IMR-90 (cell line): ENCODE results near the gene CAMKMT. TPM values are rescaled to one million over a fixed set of nuclear protein-coding genes. Genes with fewer than 3 reads are reported as not detected.

Source experiments
- ATAC-seq: fragments of 200-7000 bp; cut with Tn5 transposase; 2 replicates; pipeline ENCODE4 v1.9.1; 2020; ENCODE audit warnings: low read depth, mild to moderate bottlenecking, moderate library complexity
- BruUV-seq: library from RNA; stranded (reverse); fragments of 400-500 nt; replicated peaks from 2 replicates; lab custom pipeline; 2021; lab: Mats Ljungman, UMichigan
- CTCF ChIA-PET: fragments of 300-600 bp; formaldehyde crosslinking; extraction: SDS; loops from one replicate; lab custom pipeline; 2021; ENCODE audit warnings: antibody characterized with exemption; lab: Yijun Ruan, JAX
- POLR2A ChIA-PET: fragments of 300-600 bp; sonication (Branson Sonifier 250); formaldehyde crosslinking; loops from one replicate; lab custom pipeline; 2022; ENCODE audit warnings: antibody characterized with exemption; ENCODE audit not compliant: unreplicated experiment; lab: Charles Lee
- DNase-seq: peaks from one replicate; pipeline ENCODE4 v3.0.0; 2013
- H2AFZ ChIP-seq: replicated peaks from 2 replicates; pipeline ENCODE3; 2013; ENCODE audit warnings: low read length, mild to moderate bottlenecking; ENCODE audit not compliant: poor library complexity
- H2AK5ac ChIP-seq: 2 replicates; pipeline ENCODE4 v1.6.1; 2013; ENCODE audit warnings: low read depth, low read length, inconsistent platforms
- H2AK9ac ChIP-seq: replicated peaks from 2 replicates; pipeline ENCODE3; 2013; ENCODE audit warnings: mild to moderate bottlenecking, low read depth, low read length, moderate library complexity; ENCODE audit not compliant: poor library complexity
- H2BK120ac ChIP-seq: 2 replicates; pipeline ENCODE4 v1.6.1; 2013; ENCODE audit warnings: low read depth, low read length, inconsistent platforms
- H2BK15ac ChIP-seq: 3 replicates; pipeline ENCODE4 v1.6.1; 2013; ENCODE audit warnings: low read depth, low read length, inconsistent platforms
- H2BK20ac ChIP-seq: 2 replicates; pipeline ENCODE4 v1.6.1; 2013; ENCODE audit warnings: low read depth, mild to moderate bottlenecking, inconsistent platforms, low read length, moderate library complexity
- H2BK5ac ChIP-seq: 2 replicates; pipeline ENCODE4 v1.6.1; 2013; ENCODE audit warnings: mild to moderate bottlenecking, low read depth, low read length, inconsistent platforms; ENCODE audit not compliant: poor library complexity, severe bottlenecking
- H3K14ac ChIP-seq: replicated peaks from 2 replicates; pipeline ENCODE4 v1.6.1; 2013; ENCODE audit warnings: low read depth, low read length, inconsistent platforms
- H3K18ac ChIP-seq: 2 replicates; pipeline ENCODE4 v1.6.1; 2013; ENCODE audit warnings: low read depth, low read length, control low read depth
- H3K23ac ChIP-seq: 2 replicates; pipeline ENCODE4 v1.6.1; 2013; ENCODE audit warnings: low read depth, low read length, inconsistent platforms
- H3K27ac ChIP-seq: 2 replicates; pipeline ENCODE4 v1.5.1; 2013; ENCODE audit warnings: mild to moderate bottlenecking, control low read depth, low read length; ENCODE audit not compliant: insufficient read depth
- H3K27me3 ChIP-seq: 2 replicates; pipeline ENCODE4 v1.6.1; 2013; ENCODE audit warnings: low read length; ENCODE audit not compliant: control insufficient read depth, insufficient read depth
- H3K36me3 ChIP-seq: 2 replicates; pipeline ENCODE4 v1.6.1; 2013; ENCODE audit warnings: low read length, mixed read lengths; ENCODE audit not compliant: control insufficient read depth, insufficient read depth
- H3K4ac ChIP-seq: 2 replicates; pipeline ENCODE4 v1.6.1; 2013; ENCODE audit warnings: low read depth, low read length, inconsistent platforms
- H3K4me1 ChIP-seq: 2 replicates; pipeline ENCODE4 v1.6.1; 2013; ENCODE audit warnings: low read length, mixed read lengths; ENCODE audit not compliant: control insufficient read depth, insufficient read depth
- H3K4me2 ChIP-seq: 2 replicates; pipeline ENCODE4 v1.6.1; 2013; ENCODE audit warnings: low read depth, mild to moderate bottlenecking, control low read depth, low read length, moderate library complexity
- H3K4me3 ChIP-seq: 2 replicates; pipeline ENCODE4 v1.5.1; 2013; ENCODE audit warnings: low read depth, mild to moderate bottlenecking, control low read depth, low read length, moderate library complexity; ENCODE audit not compliant: insufficient read depth
- H3K56ac ChIP-seq: 2 replicates; pipeline ENCODE4 v1.6.1; 2013; ENCODE audit warnings: low read length, inconsistent platforms; ENCODE audit not compliant: insufficient read depth; ENCODE audit errors: extremely low read depth
- H3K79me1 ChIP-seq, 2 experiments: 2 replicates each; pipeline ENCODE4 v1.6.1; 2013; ENCODE audit warnings: low read length in 2 of 2, inconsistent platforms in 1 of 2, low read depth in 1 of 2
- H3K9ac ChIP-seq: 2 replicates; pipeline ENCODE4 v1.6.1; 2013; ENCODE audit warnings: low read depth, low read length, control low read depth
- H3K9me1 ChIP-seq: 2 replicates; pipeline ENCODE4 v1.6.1; 2013; ENCODE audit warnings: low read length, inconsistent platforms; ENCODE audit not compliant: insufficient read depth
- H3K9me3 ChIP-seq: 2 replicates; pipeline ENCODE4 v1.6.1; 2013; ENCODE audit warnings: low read length; ENCODE audit not compliant: control insufficient read depth, insufficient read depth
- H4K20me1 ChIP-seq: 2 replicates; pipeline ENCODE4 v1.6.1; 2013; ENCODE audit warnings: low read length, inconsistent platforms; ENCODE audit not compliant: insufficient read depth
- H4K5ac ChIP-seq: 2 replicates; pipeline ENCODE4 v1.6.1; 2013; ENCODE audit warnings: mild to moderate bottlenecking, low read depth, low read length, control low read depth
- H4K8ac ChIP-seq, 2 experiments: 2 replicates each; pipeline ENCODE4 v1.6.1; 2013; ENCODE audit warnings: low read depth in 2 of 2, low read length in 2 of 2, control low read depth in 1 of 2, inconsistent platforms in 1 of 2
- H4K91ac ChIP-seq: 2 replicates; pipeline ENCODE4 v1.6.1; 2013; ENCODE audit warnings: low read depth, low read length, inconsistent platforms; ENCODE audit not compliant: insufficient read depth
- BHLHE40 ChIP-seq: fragments of 150-350 bp; IDR thresholded peaks from 2 replicates; pipeline ENCODE4 v1.6.1; 2016; ENCODE audit warnings: mild to moderate bottlenecking, low read depth, low read length
- CEBPB ChIP-seq: IDR thresholded peaks from 2 replicates; pipeline ENCODE4 v1.6.1; 2012; ENCODE audit warnings: low read depth, low read length, improper control_type of control experiment
- CHD1 ChIP-seq: IDR thresholded peaks from 2 replicates; pipeline ENCODE4 v1.6.1; 2012; ENCODE audit warnings: low read depth, low read length, improper control_type of control experiment
- ELK1 ChIP-seq: fragments of 150-350 bp; IDR thresholded peaks from 2 replicates; pipeline ENCODE4 v1.6.1; 2016; ENCODE audit warnings: low read depth, mild to moderate bottlenecking, low read length, moderate library complexity, borderline replicate concordance
- FOS ChIP-seq: fragments of 150-350 bp; IDR thresholded peaks from 2 replicates; pipeline ENCODE4 v1.6.1; 2016; ENCODE audit warnings: low read depth, low read length
- MAFK ChIP-seq: IDR thresholded peaks from 2 replicates; pipeline ENCODE4 v1.6.1; 2012; ENCODE audit warnings: low read depth, low read length, improper control_type of control experiment
- MAZ ChIP-seq: IDR thresholded peaks from 2 replicates; pipeline ENCODE4 v1.6.1; 2012; ENCODE audit warnings: low read depth, mild to moderate bottlenecking, low read length, improper control_type of control experiment, moderate library complexity, borderline replicate concordance
- MXI1 ChIP-seq: IDR thresholded peaks from 2 replicates; pipeline ENCODE4 v1.6.1; 2012; ENCODE audit warnings: low read depth, mild to moderate bottlenecking, low read length, moderate library complexity, borderline replicate concordance
- NFE2L2 ChIP-seq: fragments of 150-350 bp; IDR thresholded peaks from 2 replicates; pipeline ENCODE4 v1.6.1; 2016; ENCODE audit warnings: low read depth, mild to moderate bottlenecking, low read length
- POLR2A ChIP-seq: IDR thresholded peaks from 2 replicates; pipeline ENCODE4 v1.6.1; 2012; ENCODE audit warnings: mild to moderate bottlenecking, low read depth, low read length
- RAD21 ChIP-seq: IDR thresholded peaks from 2 replicates; pipeline ENCODE4 v1.6.1; 2012; ENCODE audit warnings: low read length, improper control_type of control experiment
- RCOR1 ChIP-seq: IDR thresholded peaks from 2 replicates; pipeline ENCODE4 v1.6.1; 2012; ENCODE audit warnings: mild to moderate bottlenecking, low read length, improper control_type of control experiment; ENCODE audit not compliant: insufficient replicate concordance
- RFX5 ChIP-seq: IDR thresholded peaks from 2 replicates; pipeline ENCODE4 v1.8.0; 2012; ENCODE audit warnings: low read depth, mild to moderate bottlenecking, low read length, moderate library complexity
- SMC3 ChIP-seq: fragments of 150-350 bp; IDR thresholded peaks from 2 replicates; pipeline ENCODE4 v1.6.1; 2016; ENCODE audit warnings: low read depth, mild to moderate bottlenecking, antibody characterized with exemption, low read length, moderate library complexity
- WGBS, 2 experiments: methylation state at CpG; one replicate each; pipeline versions ENCODE4 v1.1.5 to v1.1.7; 2013; ENCODE audit warnings: missing lambda C conversion rate in 2 of 2; ENCODE audit not compliant: insufficient read length in 1 of 2; ENCODE audit errors: extremely low coverage in 2 of 2; 5-methylcytosine and 5-hydroxymethylcytosine counted together
- dilution Hi-C: fragments of 300-500 bp; cut with HindIII; formaldehyde crosslinking; loops from one replicate; pipeline ENCODE4 v1.14.3; 2018; ENCODE audit warnings: low sequenced_read_pairs; ENCODE audit not compliant: unreplicated experiment
- in situ Hi-C: fragments of 300-500 bp; cut with MboI; formaldehyde crosslinking; loops from 3 replicates; pipeline ENCODE4 v1.14.3; 2019; ENCODE audit warnings: low sequenced_read_pairs, inconsistent platforms, mixed read lengths
- intact Hi-C: fragments of 100-400 bp; cut with micrococcal nuclease; formaldehyde crosslinking; loops from 2 replicates; pipeline ENCODE4 v1.10.0; 2022
- polyA plus RNA-seq, 3 experiments: library from polyadenylated mRNA; depleted of rRNA; stranded (reverse); fragments of >200 nt; gene quantifications; 2 replicates each; pipeline ENCODE4 v1.2.3, GENCODE V29; 2012; ENCODE audit warnings: low replicate concordance in 1 of 3
- total RNA-seq: library from RNA; depleted of rRNA; stranded (reverse); fragments of >200 nt; gene quantifications from 2 replicates; pipeline ENCODE4 v1.2.3, GENCODE V29; 2012
- TF ChIP-seq, protein P1 (sequence below): conservative IDR thresholded peaks from 2 replicates; pipeline ENCODE4 v1.5.1; 2012; ENCODE audit warnings: mild to moderate bottlenecking, low read depth, low read length, improper control_type of control experiment
- TF ChIP-seq, protein P2 (sequence below): fragments of 150-350 bp; IDR thresholded peaks from 2 replicates; pipeline ENCODE4 v1.6.1; 2017; ENCODE audit warnings: mild to moderate bottlenecking, antibody characterized with exemption, low read length, low read depth

The CAMKMT gene
- total and polyA plus RNA-seq, 2 of the 4 experiments (the other 2 are of a cell fraction): 4.4 to 6.8 TPM

GRCh38 chr2:44580875-44581515 is 219.2 kb downstream of the CAMKMT start:
- H3K23ac ChIP-seq: no peak overlapping the region
- POLR2A ChIA-PET: no interaction called here
- CTCF ChIA-PET: interaction anchor here (0.6 to 1.0 kb wide), 2 partner anchors 28 to 134 kb away, joined by 3 to 4 read pairs; no protein-coding TSS in a partner anchor
- ATAC-seq (no peak), DNase-seq (no peak)
- no peaks in the 10 kb centered on the region; the same call in 1 of the 2 replicates for H3K4me1 ChIP-seq
- H2BK120ac ChIP-seq: no peak overlapping the region
- no peak overlapping the region for H3K4me2 ChIP-seq
- no peak overlapping the region for H3K4me3 ChIP-seq
- H4K20me1 ChIP-seq: no peaks in the 10 kb centered on the region
- no peaks in the 10 kb centered on the region for H3K79me1 ChIP-seq
- no peak overlapping the region for H4K91ac ChIP-seq
- no peaks in the 10 kb centered on the region for H3K27me3 ChIP-seq
- no peak overlapping the region for H2BK15ac ChIP-seq
- TF ChIP-seq ELK1 (no peak), NFE2L2 (no peak), MAZ (no peak), RCOR1 (no peak), POLR2A (no peak), SMC3 (no peak), MAFK (no peak), FOS (no peak), CHD1 (no peak), RAD21 (no peak), MXI1 (no peak), RFX5 (no peak), CEBPB (no peak), BHLHE40 (no peak)
- TF ChIP-seq, protein P1, sequence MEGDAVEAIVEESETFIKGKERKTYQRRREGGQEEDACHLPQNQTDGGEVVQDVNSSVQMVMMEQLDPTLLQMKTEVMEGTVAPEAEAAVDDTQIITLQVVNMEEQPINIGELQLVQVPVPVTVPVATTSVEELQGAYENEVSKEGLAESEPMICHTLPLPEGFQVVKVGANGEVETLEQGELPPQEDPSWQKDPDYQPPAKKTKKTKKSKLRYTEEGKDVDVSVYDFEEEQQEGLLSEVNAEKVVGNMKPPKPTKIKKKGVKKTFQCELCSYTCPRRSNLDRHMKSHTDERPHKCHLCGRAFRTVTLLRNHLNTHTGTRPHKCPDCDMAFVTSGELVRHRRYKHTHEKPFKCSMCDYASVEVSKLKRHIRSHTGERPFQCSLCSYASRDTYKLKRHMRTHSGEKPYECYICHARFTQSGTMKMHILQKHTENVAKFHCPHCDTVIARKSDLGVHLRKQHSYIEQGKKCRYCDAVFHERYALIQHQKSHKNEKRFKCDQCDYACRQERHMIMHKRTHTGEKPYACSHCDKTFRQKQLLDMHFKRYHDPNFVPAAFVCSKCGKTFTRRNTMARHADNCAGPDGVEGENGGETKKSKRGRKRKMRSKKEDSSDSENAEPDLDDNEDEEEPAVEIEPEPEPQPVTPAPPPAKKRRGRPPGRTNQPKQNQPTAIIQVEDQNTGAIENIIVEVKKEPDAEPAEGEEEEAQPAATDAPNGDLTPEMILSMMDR: no peak
- TF ChIP-seq, protein P2, sequence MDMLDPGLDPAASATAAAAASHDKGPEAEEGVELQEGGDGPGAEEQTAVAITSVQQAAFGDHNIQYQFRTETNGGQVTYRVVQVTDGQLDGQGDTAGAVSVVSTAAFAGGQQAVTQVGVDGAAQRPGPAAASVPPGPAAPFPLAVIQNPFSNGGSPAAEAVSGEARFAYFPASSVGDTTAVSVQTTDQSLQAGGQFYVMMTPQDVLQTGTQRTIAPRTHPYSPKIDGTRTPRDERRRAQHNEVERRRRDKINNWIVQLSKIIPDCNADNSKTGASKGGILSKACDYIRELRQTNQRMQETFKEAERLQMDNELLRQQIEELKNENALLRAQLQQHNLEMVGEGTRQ: no peak
- H3K9me1 ChIP-seq: no peaks in the 10 kb centered on the region
- WGBS, 2 experiments: no CpG with 5 or more reads among the region's 3 CpGs
- no peak overlapping the region for H3K9ac ChIP-seq
- H4K8ac ChIP-seq: no peak overlapping the region
- H3K27ac ChIP-seq: no peak overlapping the region
- H3K14ac ChIP-seq: no peak overlapping the region
- no peak overlapping the region for H2AFZ ChIP-seq
- intact Hi-C loops: no loop called here
- H3K56ac ChIP-seq: no peak overlapping the region
- no peak overlapping the region for H2AK5ac ChIP-seq
- H3K4ac ChIP-seq: no peak overlapping the region
- H2BK5ac ChIP-seq: no peak overlapping the region
- in situ Hi-C loops: no loop called here
- H3K36me3 ChIP-seq: no peaks in the 10 kb centered on the region
- dilution Hi-C loops: no loop called here
- no peak overlapping the region for H3K18ac ChIP-seq
- no peak overlapping the region for H4K5ac ChIP-seq
- BruUV-seq: no TSS peak
- no peaks in the 10 kb centered on the region for H3K9me3 ChIP-seq
- no peak overlapping the region for H2AK9ac ChIP-seq
- no peak overlapping the region for H2BK20ac ChIP-seq
